Trophoblast cell (in vitro differentiated cells and primary cell): ENCODE measurements around the gene NDUFC2.
A peak's percentile ranks its signal among the peaks of the same experiment; 100 is the strongest.

ENCODE experiments used
- DNase-seq, 2 donors: peaks; one replicate each; pipeline ENCODE4 v3.0.0-alpha.2; 2016
- H2AFZ ChIP-seq: 2 replicates; pipeline ENCODE4 v1.6.1; 2013; ENCODE audit warnings: low read length, moderate library complexity, mild to moderate bottlenecking; ENCODE audit not compliant: insufficient read depth, poor library complexity
- H2AK5ac ChIP-seq: 2 replicates; pipeline ENCODE4 v1.6.1; 2013; ENCODE audit warnings: mild to moderate bottlenecking, low read length
- H2BK120ac ChIP-seq: 2 replicates; pipeline ENCODE4 v1.6.1; 2013; ENCODE audit warnings: low read length, mild to moderate bottlenecking, moderate library complexity; ENCODE audit not compliant: insufficient read depth, poor library complexity
- H2BK12ac ChIP-seq: 2 replicates; pipeline ENCODE4 v1.6.1; 2013; ENCODE audit warnings: mild to moderate bottlenecking, low read length, moderate library complexity
- H2BK5ac ChIP-seq: 2 replicates; pipeline ENCODE4 v1.6.1; 2013; ENCODE audit warnings: low read length, low read depth, moderate library complexity, mild to moderate bottlenecking; ENCODE audit not compliant: poor library complexity
- H3K14ac ChIP-seq: 2 replicates; pipeline ENCODE4 v1.6.1; 2013; ENCODE audit warnings: mild to moderate bottlenecking, low read length
- H3K18ac ChIP-seq: 2 replicates; pipeline ENCODE4 v1.6.1; 2013; ENCODE audit warnings: mild to moderate bottlenecking, low read length
- H3K23ac ChIP-seq: 2 replicates; pipeline ENCODE4 v1.6.1; 2013; ENCODE audit warnings: low read length
- H3K27ac ChIP-seq: 2 replicates; pipeline ENCODE4 v1.5.1; 2013; ENCODE audit warnings: low read depth, mild to moderate bottlenecking, inconsistent platforms, low read length, moderate library complexity
- H3K27me3 ChIP-seq: 2 replicates; pipeline ENCODE4 v1.6.1; 2013; ENCODE audit warnings: inconsistent platforms, mild to moderate bottlenecking, low read length, moderate library complexity; ENCODE audit not compliant: insufficient read depth
- H3K36me3 ChIP-seq, 2 experiments: 1 replicate in 1 of 2; 2 replicates in 1 of 2; pipeline ENCODE4 v1.6.1; 2013; ENCODE audit warnings: low read length in 2 of 2, mild to moderate bottlenecking in 2 of 2, moderate library complexity in 1 of 2; ENCODE audit not compliant: insufficient read depth in 2 of 2, control insufficient read depth in 1 of 2
- H3K4ac ChIP-seq: 2 replicates; pipeline ENCODE4 v1.6.1; 2013; ENCODE audit warnings: low read depth, mild to moderate bottlenecking, low read length, moderate library complexity
- H3K4me1 ChIP-seq, 2 experiments: 1 replicate in 1 of 2; 2 replicates in 1 of 2; pipeline ENCODE4 v1.6.1; 2013; ENCODE audit warnings: low read length in 2 of 2, mild to moderate bottlenecking in 2 of 2, moderate library complexity in 1 of 2; ENCODE audit not compliant: insufficient read depth in 2 of 2, control insufficient read depth in 1 of 2
- H3K4me2 ChIP-seq: 2 replicates; pipeline ENCODE4 v1.6.1; 2013; ENCODE audit warnings: inconsistent platforms, mild to moderate bottlenecking, low read length, moderate library complexity
- H3K4me3 ChIP-seq: 2 replicates; pipeline ENCODE4 v1.5.1; 2013; ENCODE audit warnings: mild to moderate bottlenecking, low read depth, low read length, inconsistent platforms
- H3K79me1 ChIP-seq: one replicate; pipeline ENCODE4 v1.6.1; 2013; ENCODE audit warnings: low read length
- H3K79me2 ChIP-seq: 2 replicates; pipeline ENCODE4 v1.6.1; 2013; ENCODE audit warnings: low read length, mild to moderate bottlenecking; ENCODE audit not compliant: control insufficient read depth, insufficient read depth, poor library complexity
- H3K9ac ChIP-seq: 2 replicates; pipeline ENCODE4 v1.6.1; 2013; ENCODE audit warnings: mild to moderate bottlenecking, low read length
- H3K9me3 ChIP-seq: 2 replicates; pipeline ENCODE4 v1.6.1; 2013; ENCODE audit warnings: low read depth, mild to moderate bottlenecking, control low read depth, inconsistent platforms, low read length; ENCODE audit not compliant: insufficient read depth
- H4K12ac ChIP-seq: 2 replicates; pipeline ENCODE4 v1.6.1; 2013; ENCODE audit warnings: low read depth, mild to moderate bottlenecking, low read length, moderate library complexity
- H4K8ac ChIP-seq: 2 replicates; pipeline ENCODE4 v1.6.1; 2013; ENCODE audit warnings: low read depth, mild to moderate bottlenecking, low read length, moderate library complexity
- H4K91ac ChIP-seq: one replicate; pipeline ENCODE4 v1.6.1; 2013; ENCODE audit warnings: low read depth, mild to moderate bottlenecking, low read length, moderate library complexity
- WGBS: extraction: QIAGEN DNeasy Blood & Tissue Kit; methylation state at CpG from one replicate; pipeline ENCODE4 v1.1.7; 2013; ENCODE audit warnings: missing lambda C conversion rate; ENCODE audit not compliant: insufficient read length, insufficient coverage; ENCODE audit errors: extremely low coverage; 5-methylcytosine and 5-hydroxymethylcytosine counted together

The NDUFC2 gene

DNA sequence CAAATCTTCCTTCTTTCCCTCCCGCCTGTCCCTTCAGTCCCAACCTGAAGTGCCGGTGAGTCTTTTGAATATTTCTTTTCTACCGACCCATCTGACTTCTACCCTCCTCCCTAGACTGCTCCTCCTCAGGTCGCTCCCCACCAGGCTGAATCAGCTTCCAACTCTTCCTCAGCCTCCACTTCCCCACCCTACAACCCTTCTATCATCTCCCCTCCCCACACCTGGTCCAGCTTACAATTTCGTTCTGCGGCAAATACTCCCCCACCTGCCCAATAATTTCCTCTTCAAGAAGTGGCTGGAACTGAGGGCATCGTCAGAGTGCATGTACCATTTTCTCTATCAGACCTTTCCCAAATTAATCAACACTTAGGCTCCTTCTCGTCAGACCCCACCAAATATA is 2.5 kb upstream of the NDUFC2 start:
- H3K36me3 ChIP-seq: no peaks in the 10 kb centered on the region
- no peak for DNase-seq
- H3K4ac ChIP-seq: peak overlapping the region; percentile 85
- H3K27me3 ChIP-seq: no peaks in the 10 kb centered on the region
- H3K4me3 ChIP-seq: no peak overlapping the region
- peak overlapping the region; percentile 94 for H3K14ac ChIP-seq
- H2AFZ ChIP-seq: peak overlapping the region; percentile 54
- peak overlapping the region; percentile 48 for H4K12ac ChIP-seq
- no peaks in the 10 kb centered on the region for H3K9me3 ChIP-seq
- H2BK5ac ChIP-seq: peak overlapping the region; percentile 93
- peak overlapping the region; percentile 9 for H3K27ac ChIP-seq
- peaks cover 12 to 29% of the 10 kb centered on the region in 2 experiments for H3K4me1 ChIP-seq
- H3K18ac ChIP-seq: peak overlapping the region; percentile 86
- H3K79me2 ChIP-seq: peaks cover 35% of the 10 kb centered on the region
- no CpG with 5 or more reads among the region's 8 CpGs for WGBS
- peak overlapping the region; percentile 93 for H2BK120ac ChIP-seq
- peak overlapping the region; percentile 94 for H4K91ac ChIP-seq
- no peak overlapping the region for H3K9ac ChIP-seq
- H3K23ac ChIP-seq: no peak overlapping the region
- H3K4me2 ChIP-seq: no peak overlapping the region
- H3K79me1 ChIP-seq: peaks cover 69% of the 10 kb centered on the region
- H4K8ac ChIP-seq: peak overlapping the region; percentile 79
- H2BK12ac ChIP-seq: peak overlapping the region; percentile 97
- H2AK5ac ChIP-seq: peak overlapping the region; percentile 90

DNA sequence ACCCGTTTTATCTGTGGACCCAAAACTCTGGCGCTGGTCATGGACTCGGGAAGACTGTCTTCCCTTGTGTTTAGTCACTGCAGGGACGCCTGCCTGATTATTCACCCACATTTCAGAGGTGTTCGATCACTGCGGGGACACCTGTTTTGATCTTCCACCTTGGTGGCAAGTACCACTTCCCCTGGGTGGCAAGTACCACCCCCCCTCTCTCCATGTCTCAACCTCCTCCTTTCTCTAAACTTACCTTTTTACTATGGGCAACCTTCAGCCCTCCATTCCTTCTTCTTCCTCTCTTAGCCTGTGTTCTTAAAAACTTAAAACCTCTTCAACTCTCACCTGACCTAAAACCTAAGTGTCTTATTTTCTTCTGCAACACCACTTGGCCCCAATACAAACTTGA is 1.9 kb upstream of the NDUFC2 start:
- Histone ChIP-seq H3K23ac (no peak overlapping the region), H3K14ac (peak overlapping the region; percentile 93), H2BK5ac (peak overlapping the region; percentile 97), H3K4me2 (no peak overlapping the region), H3K18ac (peak overlapping the region; percentile 83), H2BK120ac (peak overlapping the region; percentile 97), H3K79me1 (peaks cover 71% of the 10 kb centered on the region), H2AK5ac (peak overlapping the region; percentile 81), H3K9me3 (no peaks in the 10 kb centered on the region), H3K4ac (peak overlapping the region; percentile 84), H2BK12ac (peak overlapping the region; percentile 93), H3K4me1 (peaks cover 15 to 34% of the 10 kb centered on the region in 2 experiments), H3K36me3 (peaks cover 0 to 3% of the 10 kb centered on the region in 2 experiments), H2AFZ (no peak overlapping the region), H4K91ac (peak overlapping the region; percentile 99), H3K79me2 (peaks cover 40% of the 10 kb centered on the region), H4K8ac (peak overlapping the region; percentile 94), H3K27me3 (no peaks in the 10 kb centered on the region), H3K9ac (no peak overlapping the region), H3K27ac (peak overlapping the region; percentile 90), H3K4me3 (no peak overlapping the region), H4K12ac (peak overlapping the region; percentile 27)
- no CpG with 5 or more reads among the region's 6 CpGs for WGBS
- DNase-seq: no peak

- no peak for DNase-seq
- Histone ChIP-seq H2BK5ac (peak overlapping the region; percentile 97), H4K12ac (no peak overlapping the region), H3K4me3 (no peak overlapping the region), H3K4ac (peak overlapping the region; percentile 84), H3K4me2 (no peak overlapping the region), H2AK5ac (peak overlapping the region; percentile 89), H3K23ac (no peak overlapping the region), H3K18ac (peak overlapping the region; percentile 83), H4K8ac (peak overlapping the region; percentile 94), H2BK12ac (peak overlapping the region; percentile 93), H4K91ac (peak overlapping the region; percentile 99), H2BK120ac (peak overlapping the region; percentile 97), H3K36me3 (peaks cover 0 to 3% of the 10 kb centered on the region in 2 experiments), H2AFZ (no peak overlapping the region), H3K27ac (peak overlapping the region; percentile 90), H3K4me1 (peaks cover 15 to 35% of the 10 kb centered on the region in 2 experiments), H3K9ac (no peak overlapping the region), H3K14ac (peak overlapping the region; percentile 93), H3K79me1 (peaks cover 69% of the 10 kb centered on the region), H3K27me3 (no peaks in the 10 kb centered on the region), H3K9me3 (no peaks in the 10 kb centered on the region), H3K79me2 (peaks cover 41% of the 10 kb centered on the region)
- no CpG with 5 or more reads among the region's 11 CpGs for WGBS
These were observed 1.3 kb upstream of the NDUFC2 start for GRCh38 chr11:78080818-78081495.

GRCh38 chr11:78080084-78080817 is 589 bp upstream of the NDUFC2 start:
- H2BK5ac ChIP-seq: peak overlapping the region; percentile 95
- no CpG with 5 or more reads among the region's 23 CpGs for WGBS
- H3K27me3 ChIP-seq: no peaks in the 10 kb centered on the region
- H3K79me1 ChIP-seq: peaks cover 62% of the 10 kb centered on the region
- peak overlapping the region; percentile 94 for H3K18ac ChIP-seq
- peak overlapping the region; percentile 53 for H3K4ac ChIP-seq
- H2AFZ ChIP-seq: peak overlapping the region; percentile 86
- peak overlapping the region; percentile 98 for H2BK120ac ChIP-seq
- H4K8ac ChIP-seq: peak overlapping the region; percentile 97
- peak overlapping the region; percentile 71 for H3K9ac ChIP-seq
- peak overlapping the region; percentile 99 for H4K91ac ChIP-seq
- H3K14ac ChIP-seq: peak overlapping the region; percentile 97
- peaks cover 42% of the 10 kb centered on the region for H3K79me2 ChIP-seq
- no peak overlapping the region for H2AK5ac ChIP-seq
- no peak for DNase-seq
- H3K4me2 ChIP-seq: peak overlapping the region; percentile 73
- peaks cover 4 to 6% of the 10 kb centered on the region in 2 experiments for H3K36me3 ChIP-seq
- H3K27ac ChIP-seq: peak overlapping the region; percentile 87
- peak overlapping the region; percentile 37 for H2BK12ac ChIP-seq
- H3K9me3 ChIP-seq: no peaks in the 10 kb centered on the region
- H3K4me1 ChIP-seq: peaks cover 15 to 30% of the 10 kb centered on the region in 2 experiments
- peak overlapping the region; percentile 81 for H3K4me3 ChIP-seq
- no peak overlapping the region for H3K23ac ChIP-seq
- peak overlapping the region; percentile 89 for H4K12ac ChIP-seq
